Measurements from ENCODE around the gene SLC2A13. TPM values are rescaled to one million over a fixed set of nuclear protein-coding genes. Genes with fewer than 3 reads are reported as not detected.

SLC2A13 gene
- total RNA-seq, 1 donor from 2014 or later = 15.8 TPM

GRCh38 chr12:39868328-39868725, 237.6 kb downstream of the SLC2A13 start:
- TF ChIP-seq CTCF (IDR thresholded peaks at IDR 0.05; ENCODE audit: unreplicated experiment) = no peak
- no peaks in the 10 kb centered on the region for H3K9me3 Mint-ChIP-seq (ENCODE audit: unreplicated experiment)

GRCh38 chr12:39867631-39868327, 238.1 kb downstream of the SLC2A13 start:
- no peaks in the 10 kb centered on the region for H3K27me3 Mint-ChIP-seq (ENCODE audit: unreplicated experiment)
- H3K27ac Mint-ChIP-seq (ENCODE audit: unreplicated experiment) = no peak overlapping the region
- no peak for TF ChIP-seq CTCF (IDR thresholded peaks at IDR 0.05; ENCODE audit: unreplicated experiment)
- H3K4me1 Mint-ChIP-seq (ENCODE audit: unreplicated experiment) = no peaks in the 10 kb centered on the region
- no peak for DNase-seq (ENCODE audit: low spot score)
- peaks cover 8% of the 10 kb centered on the region for H3K36me3 Mint-ChIP-seq (ENCODE audit: low read depth, unreplicated experiment)
- H3K9me3 Mint-ChIP-seq (ENCODE audit: unreplicated experiment) = no peaks in the 10 kb centered on the region
- H3K4me3 Mint-ChIP-seq (ENCODE audit: unreplicated experiment) = no peak overlapping the region

More at GRCh38 chr12:39868328-39868725, 237.6 kb downstream of the SLC2A13 start:
- Mint-ChIP-seq H3K27ac (ENCODE audit: unreplicated experiment) (no peak overlapping the region), H3K27me3 (ENCODE audit: unreplicated experiment) (no peaks in the 10 kb centered on the region), H3K36me3 (ENCODE audit: low read depth, unreplicated experiment) (peaks cover 8% of the 10 kb centered on the region), H3K4me3 (ENCODE audit: unreplicated experiment) (no peak overlapping the region), H3K4me1 (ENCODE audit: unreplicated experiment) (no peaks in the 10 kb centered on the region)
- no peak for DNase-seq (ENCODE audit: low spot score)

GRCh38 chr12:39866135-39866534, 239.7 kb downstream of the SLC2A13 start:
- no peak for TF ChIP-seq CTCF (IDR thresholded peaks at IDR 0.05; ENCODE audit: unreplicated experiment)
- no peak for DNase-seq (ENCODE audit: low spot score)
- H3K4me1 Mint-ChIP-seq (ENCODE audit: unreplicated experiment) = no peaks in the 10 kb centered on the region
- no peaks in the 10 kb centered on the region for H3K27me3 Mint-ChIP-seq (ENCODE audit: unreplicated experiment)
- no peak overlapping the region for H3K27ac Mint-ChIP-seq (ENCODE audit: unreplicated experiment)
- H3K9me3 Mint-ChIP-seq (ENCODE audit: unreplicated experiment) = no peaks in the 10 kb centered on the region
- H3K36me3 Mint-ChIP-seq (ENCODE audit: low read depth, unreplicated experiment) = peaks cover 8% of the 10 kb centered on the region
- H3K4me3 Mint-ChIP-seq (ENCODE audit: unreplicated experiment) = no peak overlapping the region

- Mint-ChIP-seq H3K36me3 (ENCODE audit: low read depth, unreplicated experiment) (peaks cover 3% of the 10 kb centered on the region), H3K27ac (ENCODE audit: unreplicated experiment) (no peak overlapping the region), H3K4me3 (ENCODE audit: unreplicated experiment) (no peak overlapping the region), H3K4me1 (ENCODE audit: unreplicated experiment) (no peaks in the 10 kb centered on the region), H3K27me3 (ENCODE audit: unreplicated experiment) (no peaks in the 10 kb centered on the region), H3K9me3 (ENCODE audit: unreplicated experiment) (no peaks in the 10 kb centered on the region)
- no peak for DNase-seq (ENCODE audit: low spot score)
- no peak for TF ChIP-seq CTCF (IDR thresholded peaks at IDR 0.05; ENCODE audit: unreplicated experiment)
Measured at GRCh38 chr12:39860695-39861094, 245.2 kb downstream of the SLC2A13 start.

GRCh38 chr12:39853003-39853402, 252.9 kb downstream of the SLC2A13 start:
- peaks cover 2% of the 10 kb centered on the region for H3K27me3 Mint-ChIP-seq (ENCODE audit: unreplicated experiment)
- no peak for TF ChIP-seq CTCF (IDR thresholded peaks at IDR 0.05; ENCODE audit: unreplicated experiment)
- H3K27ac Mint-ChIP-seq (ENCODE audit: unreplicated experiment) = no peak overlapping the region
- H3K9me3 Mint-ChIP-seq (ENCODE audit: unreplicated experiment) = no peaks in the 10 kb centered on the region
- H3K4me3 Mint-ChIP-seq (ENCODE audit: unreplicated experiment) = no peak overlapping the region
- H3K4me1 Mint-ChIP-seq (ENCODE audit: unreplicated experiment) = no peaks in the 10 kb centered on the region
- no peak for DNase-seq (ENCODE audit: low spot score)
- no peaks in the 10 kb centered on the region for H3K36me3 Mint-ChIP-seq (ENCODE audit: low read depth, unreplicated experiment)

Data from endothelial cell (in vitro differentiated cells).